GM13976 (cell line): ENCODE results near the gene MAPT.
"Not testable (repeated sequence)": the region's sequence is repeated elsewhere in the genome, so short reads cannot be mapped to it uniquely, and the experiment has no call there.

ENCODE experiments used
- DNase-seq: peaks from one replicate; pipeline ENCODE4 v3.0.0; 2012; ENCODE audit warnings: low spot score
- CTCF ChIP-seq: IDR thresholded peaks from 2 replicates; pipeline ENCODE4 v1.5.1; 2012; ENCODE audit warnings: borderline replicate concordance, mild to moderate bottlenecking; ENCODE audit not compliant: insufficient read depth; ENCODE audit errors: extremely low read depth, missing control alignments, control extremely low read depth
- in situ Hi-C: fragments of 300-500 bp; cut with MboI; formaldehyde crosslinking; loops from one replicate; pipeline ENCODE4 v1.12.0; 2022; ENCODE audit warnings: low sequenced_read_pairs, mixed read lengths, inconsistent platforms; ENCODE audit not compliant: unreplicated experiment

Gene MAPT

GRCh38 chr17:46009681-46010596 lies 115.6 kb downstream of the MAPT start:
- in situ Hi-C loops = loop anchor here (10.0 kb wide), 1 partner anchor 205 kb away; no protein-coding TSS in a partner anchor
- TF ChIP-seq CTCF = no peak
- no peak for DNase-seq

GRCh38 chr17:46010597-46011186 lies 116.3 kb downstream of the MAPT start:
- DNase-seq = no peak
- in situ Hi-C loops = no loop called here
- no peak for TF ChIP-seq CTCF

- TF ChIP-seq CTCF = no peak
- in situ Hi-C loops = no loop called here
- no peak for DNase-seq
Observed at GRCh38 chr17:46011711-46012505, 117.6 kb downstream of the MAPT start.

- TF ChIP-seq CTCF = no peak
- in situ Hi-C loops = no loop called here
- DNase-seq = no peak
Observed at GRCh38 chr17:46012506-46013079, 118.2 kb downstream of the MAPT start.

GRCh38 chr17:46013127-46013501 lies 118.8 kb downstream of the MAPT start:
- DNase-seq = no peak
- in situ Hi-C loops = no loop called here
- no peak for TF ChIP-seq CTCF

GRCh38 chr17:46013502-46014165 lies 119.3 kb downstream of the MAPT start:
- no peak for DNase-seq
- no peak for TF ChIP-seq CTCF
- in situ Hi-C loops = no loop called here

GRCh38 chr17:46019408-46019925 lies 125.1 kb downstream of the MAPT start:
- in situ Hi-C loops, DNase-seq: not testable (repeated sequence)
